IMR-90 (cell line): Measurements from ENCODE around the gene IL18R1. TPM values are rescaled to one million over a fixed set of nuclear protein-coding genes. Genes with fewer than 3 reads are reported as not detected.

Source experiments
- ATAC-seq: fragments of 200-7000 bp; cut with Tn5 transposase; 2 replicates; pipeline ENCODE4 v1.9.1; 2020; ENCODE audit warnings: low read depth, mild to moderate bottlenecking, moderate library complexity
- BruUV-seq: library from RNA; stranded (reverse); fragments of 400-500 nt; replicated peaks from 2 replicates; lab custom pipeline; 2021; lab: Mats Ljungman, UMichigan
- CTCF ChIA-PET: fragments of 300-600 bp; formaldehyde crosslinking; extraction: SDS; loops from one replicate; lab custom pipeline; 2021; ENCODE audit warnings: antibody characterized with exemption; lab: Yijun Ruan, JAX
- POLR2A ChIA-PET: fragments of 300-600 bp; sonication (Branson Sonifier 250); formaldehyde crosslinking; loops from one replicate; lab custom pipeline; 2022; ENCODE audit warnings: antibody characterized with exemption; ENCODE audit not compliant: unreplicated experiment; lab: Charles Lee
- DNase-seq: peaks from one replicate; pipeline ENCODE4 v3.0.0; 2013
- H2AFZ ChIP-seq: replicated peaks from 2 replicates; pipeline ENCODE3; 2013; ENCODE audit warnings: low read length, mild to moderate bottlenecking; ENCODE audit not compliant: poor library complexity
- H2AK5ac ChIP-seq: 2 replicates; pipeline ENCODE4 v1.6.1; 2013; ENCODE audit warnings: low read depth, low read length, inconsistent platforms
- H2AK9ac ChIP-seq: replicated peaks from 2 replicates; pipeline ENCODE3; 2013; ENCODE audit warnings: mild to moderate bottlenecking, low read depth, low read length, moderate library complexity; ENCODE audit not compliant: poor library complexity
- H2BK120ac ChIP-seq: 2 replicates; pipeline ENCODE4 v1.6.1; 2013; ENCODE audit warnings: low read depth, low read length, inconsistent platforms
- H2BK15ac ChIP-seq: 3 replicates; pipeline ENCODE4 v1.6.1; 2013; ENCODE audit warnings: low read depth, low read length, inconsistent platforms
- H2BK20ac ChIP-seq: 2 replicates; pipeline ENCODE4 v1.6.1; 2013; ENCODE audit warnings: low read depth, mild to moderate bottlenecking, inconsistent platforms, low read length, moderate library complexity
- H2BK5ac ChIP-seq: 2 replicates; pipeline ENCODE4 v1.6.1; 2013; ENCODE audit warnings: mild to moderate bottlenecking, low read depth, low read length, inconsistent platforms; ENCODE audit not compliant: poor library complexity, severe bottlenecking
- H3K14ac ChIP-seq: replicated peaks from 2 replicates; pipeline ENCODE4 v1.6.1; 2013; ENCODE audit warnings: low read depth, low read length, inconsistent platforms
- H3K18ac ChIP-seq: 2 replicates; pipeline ENCODE4 v1.6.1; 2013; ENCODE audit warnings: low read depth, low read length, control low read depth
- H3K23ac ChIP-seq: 2 replicates; pipeline ENCODE4 v1.6.1; 2013; ENCODE audit warnings: low read depth, low read length, inconsistent platforms
- H3K27ac ChIP-seq: 2 replicates; pipeline ENCODE4 v1.5.1; 2013; ENCODE audit warnings: mild to moderate bottlenecking, control low read depth, low read length; ENCODE audit not compliant: insufficient read depth
- H3K27me3 ChIP-seq: 2 replicates; pipeline ENCODE4 v1.6.1; 2013; ENCODE audit warnings: low read length; ENCODE audit not compliant: control insufficient read depth, insufficient read depth
- H3K36me3 ChIP-seq: 2 replicates; pipeline ENCODE4 v1.6.1; 2013; ENCODE audit warnings: low read length, mixed read lengths; ENCODE audit not compliant: control insufficient read depth, insufficient read depth
- H3K4ac ChIP-seq: 2 replicates; pipeline ENCODE4 v1.6.1; 2013; ENCODE audit warnings: low read depth, low read length, inconsistent platforms
- H3K4me1 ChIP-seq: 2 replicates; pipeline ENCODE4 v1.6.1; 2013; ENCODE audit warnings: low read length, mixed read lengths; ENCODE audit not compliant: control insufficient read depth, insufficient read depth
- H3K4me2 ChIP-seq: 2 replicates; pipeline ENCODE4 v1.6.1; 2013; ENCODE audit warnings: low read depth, mild to moderate bottlenecking, control low read depth, low read length, moderate library complexity
- H3K4me3 ChIP-seq: 2 replicates; pipeline ENCODE4 v1.5.1; 2013; ENCODE audit warnings: low read depth, mild to moderate bottlenecking, control low read depth, low read length, moderate library complexity; ENCODE audit not compliant: insufficient read depth
- H3K56ac ChIP-seq: 2 replicates; pipeline ENCODE4 v1.6.1; 2013; ENCODE audit warnings: low read length, inconsistent platforms; ENCODE audit not compliant: insufficient read depth; ENCODE audit errors: extremely low read depth
- H3K79me1 ChIP-seq, 2 experiments: 2 replicates each; pipeline ENCODE4 v1.6.1; 2013; ENCODE audit warnings: low read length in 2 of 2, inconsistent platforms in 1 of 2, low read depth in 1 of 2
- H3K9ac ChIP-seq: 2 replicates; pipeline ENCODE4 v1.6.1; 2013; ENCODE audit warnings: low read depth, low read length, control low read depth
- H3K9me1 ChIP-seq: 2 replicates; pipeline ENCODE4 v1.6.1; 2013; ENCODE audit warnings: low read length, inconsistent platforms; ENCODE audit not compliant: insufficient read depth
- H3K9me3 ChIP-seq: 2 replicates; pipeline ENCODE4 v1.6.1; 2013; ENCODE audit warnings: low read length; ENCODE audit not compliant: control insufficient read depth, insufficient read depth
- H4K20me1 ChIP-seq: 2 replicates; pipeline ENCODE4 v1.6.1; 2013; ENCODE audit warnings: low read length, inconsistent platforms; ENCODE audit not compliant: insufficient read depth
- H4K5ac ChIP-seq: 2 replicates; pipeline ENCODE4 v1.6.1; 2013; ENCODE audit warnings: mild to moderate bottlenecking, low read depth, low read length, control low read depth
- H4K8ac ChIP-seq, 2 experiments: 2 replicates each; pipeline ENCODE4 v1.6.1; 2013; ENCODE audit warnings: low read depth in 2 of 2, low read length in 2 of 2, control low read depth in 1 of 2, inconsistent platforms in 1 of 2
- H4K91ac ChIP-seq: 2 replicates; pipeline ENCODE4 v1.6.1; 2013; ENCODE audit warnings: low read depth, low read length, inconsistent platforms; ENCODE audit not compliant: insufficient read depth
- BHLHE40 ChIP-seq: fragments of 150-350 bp; IDR thresholded peaks from 2 replicates; pipeline ENCODE4 v1.6.1; 2016; ENCODE audit warnings: mild to moderate bottlenecking, low read depth, low read length
- CEBPB ChIP-seq: IDR thresholded peaks from 2 replicates; pipeline ENCODE4 v1.6.1; 2012; ENCODE audit warnings: low read depth, low read length, improper control_type of control experiment
- CHD1 ChIP-seq: IDR thresholded peaks from 2 replicates; pipeline ENCODE4 v1.6.1; 2012; ENCODE audit warnings: low read depth, low read length, improper control_type of control experiment
- CTCF ChIP-seq: conservative IDR thresholded peaks from 2 replicates; pipeline ENCODE4 v1.5.1; 2012; ENCODE audit warnings: mild to moderate bottlenecking, low read depth, low read length, improper control_type of control experiment
- ELK1 ChIP-seq: fragments of 150-350 bp; IDR thresholded peaks from 2 replicates; pipeline ENCODE4 v1.6.1; 2016; ENCODE audit warnings: low read depth, mild to moderate bottlenecking, low read length, moderate library complexity, borderline replicate concordance
- FOS ChIP-seq: fragments of 150-350 bp; IDR thresholded peaks from 2 replicates; pipeline ENCODE4 v1.6.1; 2016; ENCODE audit warnings: low read depth, low read length
- MAFK ChIP-seq: IDR thresholded peaks from 2 replicates; pipeline ENCODE4 v1.6.1; 2012; ENCODE audit warnings: low read depth, low read length, improper control_type of control experiment
- MAZ ChIP-seq: IDR thresholded peaks from 2 replicates; pipeline ENCODE4 v1.6.1; 2012; ENCODE audit warnings: low read depth, mild to moderate bottlenecking, low read length, improper control_type of control experiment, moderate library complexity, borderline replicate concordance
- MXI1 ChIP-seq: IDR thresholded peaks from 2 replicates; pipeline ENCODE4 v1.6.1; 2012; ENCODE audit warnings: low read depth, mild to moderate bottlenecking, low read length, moderate library complexity, borderline replicate concordance
- NFE2L2 ChIP-seq: fragments of 150-350 bp; IDR thresholded peaks from 2 replicates; pipeline ENCODE4 v1.6.1; 2016; ENCODE audit warnings: low read depth, mild to moderate bottlenecking, low read length
- POLR2A ChIP-seq: IDR thresholded peaks from 2 replicates; pipeline ENCODE4 v1.6.1; 2012; ENCODE audit warnings: mild to moderate bottlenecking, low read depth, low read length
- RAD21 ChIP-seq: IDR thresholded peaks from 2 replicates; pipeline ENCODE4 v1.6.1; 2012; ENCODE audit warnings: low read length, improper control_type of control experiment
- RCOR1 ChIP-seq: IDR thresholded peaks from 2 replicates; pipeline ENCODE4 v1.6.1; 2012; ENCODE audit warnings: mild to moderate bottlenecking, low read length, improper control_type of control experiment; ENCODE audit not compliant: insufficient replicate concordance
- RFX5 ChIP-seq: IDR thresholded peaks from 2 replicates; pipeline ENCODE4 v1.8.0; 2012; ENCODE audit warnings: low read depth, mild to moderate bottlenecking, low read length, moderate library complexity
- SMC3 ChIP-seq: fragments of 150-350 bp; IDR thresholded peaks from 2 replicates; pipeline ENCODE4 v1.6.1; 2016; ENCODE audit warnings: low read depth, mild to moderate bottlenecking, antibody characterized with exemption, low read length, moderate library complexity
- WGBS, 2 experiments: methylation state at CpG; one replicate each; pipeline versions ENCODE4 v1.1.5 to v1.1.7; 2013; ENCODE audit warnings: missing lambda C conversion rate in 2 of 2; ENCODE audit not compliant: insufficient read length in 1 of 2; ENCODE audit errors: extremely low coverage in 2 of 2; 5-methylcytosine and 5-hydroxymethylcytosine counted together
- dilution Hi-C: fragments of 300-500 bp; cut with HindIII; formaldehyde crosslinking; loops from one replicate; pipeline ENCODE4 v1.14.3; 2018; ENCODE audit warnings: low sequenced_read_pairs; ENCODE audit not compliant: unreplicated experiment
- in situ Hi-C: fragments of 300-500 bp; cut with MboI; formaldehyde crosslinking; loops from 3 replicates; pipeline ENCODE4 v1.14.3; 2019; ENCODE audit warnings: low sequenced_read_pairs, inconsistent platforms, mixed read lengths
- intact Hi-C: fragments of 100-400 bp; cut with micrococcal nuclease; formaldehyde crosslinking; loops from 2 replicates; pipeline ENCODE4 v1.10.0; 2022
- polyA plus RNA-seq, 3 experiments: library from polyadenylated mRNA; depleted of rRNA; stranded (reverse); fragments of >200 nt; gene quantifications; 2 replicates each; pipeline ENCODE4 v1.2.3, GENCODE V29; 2012; ENCODE audit warnings: low replicate concordance in 1 of 3
- total RNA-seq: library from RNA; depleted of rRNA; stranded (reverse); fragments of >200 nt; gene quantifications from 2 replicates; pipeline ENCODE4 v1.2.3, GENCODE V29; 2012
- TF ChIP-seq, protein P1 (sequence below): fragments of 150-350 bp; IDR thresholded peaks from 2 replicates; pipeline ENCODE4 v1.6.1; 2017; ENCODE audit warnings: mild to moderate bottlenecking, antibody characterized with exemption, low read length, low read depth

The IL18R1 gene
- total and polyA plus RNA-seq, 2 of the 4 experiments (the other 2 are of a cell fraction), result 0.18 to 0.24 TPM

DNA sequence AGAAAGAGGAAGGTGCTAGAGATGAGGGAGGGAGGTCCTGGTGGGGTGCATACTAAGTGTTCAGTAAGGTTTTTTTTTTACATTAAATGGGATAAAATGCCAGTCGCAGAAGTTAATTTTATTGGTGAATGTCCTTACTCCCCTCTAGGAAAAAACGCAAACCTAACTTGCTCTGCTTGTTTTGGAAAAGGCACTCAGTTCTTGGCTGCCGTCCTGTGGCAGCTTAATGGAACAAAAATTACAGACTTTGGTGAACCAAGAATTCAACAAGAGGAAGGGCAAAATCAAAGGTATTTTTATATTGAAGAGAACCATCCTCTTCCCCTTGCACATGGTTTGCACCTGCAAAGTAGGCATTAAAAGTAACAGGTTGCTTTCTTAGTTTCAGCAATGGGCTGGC is 12.7 kb upstream of the IL18R1 start:
- Histone ChIP-seq H3K27me3 (peaks cover 20% of the 10 kb centered on the region), H2BK5ac (no peak overlapping the region), H2BK120ac (no peak overlapping the region), H2AK9ac (no peak overlapping the region), H3K4ac (no peak overlapping the region), H3K79me1 (no peaks in the 10 kb centered on the region), H3K27ac (no peak overlapping the region), H3K56ac (no peak overlapping the region), H4K20me1 (no peaks in the 10 kb centered on the region), H2AK5ac (no peak overlapping the region), H3K36me3 (no peaks in the 10 kb centered on the region), H4K91ac (no peak overlapping the region), H3K9me1 (no peaks in the 10 kb centered on the region), H2AFZ (no peak overlapping the region), H3K18ac (no peak overlapping the region), H3K23ac (no peak overlapping the region), H3K9ac (no peak overlapping the region), H3K4me2 (no peak overlapping the region), H2BK20ac (no peak overlapping the region), H4K5ac (no peak overlapping the region), H2BK15ac (no peak overlapping the region), H3K14ac (no peak overlapping the region), H4K8ac (no peak overlapping the region), H3K4me1 (no peaks in the 10 kb centered on the region), H3K9me3 (no peaks in the 10 kb centered on the region), H3K4me3 (no peak overlapping the region)
- TF ChIP-seq, protein P1, sequence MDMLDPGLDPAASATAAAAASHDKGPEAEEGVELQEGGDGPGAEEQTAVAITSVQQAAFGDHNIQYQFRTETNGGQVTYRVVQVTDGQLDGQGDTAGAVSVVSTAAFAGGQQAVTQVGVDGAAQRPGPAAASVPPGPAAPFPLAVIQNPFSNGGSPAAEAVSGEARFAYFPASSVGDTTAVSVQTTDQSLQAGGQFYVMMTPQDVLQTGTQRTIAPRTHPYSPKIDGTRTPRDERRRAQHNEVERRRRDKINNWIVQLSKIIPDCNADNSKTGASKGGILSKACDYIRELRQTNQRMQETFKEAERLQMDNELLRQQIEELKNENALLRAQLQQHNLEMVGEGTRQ, result no peak
- TF ChIP-seq RAD21 (no peak), RFX5 (no peak), MAFK (no peak), RCOR1 (no peak), CTCF (no peak), MXI1 (no peak), CEBPB (no peak), NFE2L2 (no peak), ELK1 (no peak), POLR2A (no peak), MAZ (no peak), FOS (no peak), BHLHE40 (no peak), CHD1 (no peak), SMC3 (no peak)
- intact Hi-C loops (no loop called here), in situ Hi-C loops (no loop called here), dilution Hi-C loops (no loop called here)
- ATAC-seq (no peak), DNase-seq (no peak)
- no TSS peak for BruUV-seq
- ChIA-PET CTCF (interaction anchor here (0.6 to 0.7 kb wide), 2 partner anchors 63 to 120 kb away, joined by 3 to 5 read pairs; no protein-coding TSS in a partner anchor), POLR2A (no interaction called here)
- WGBS, 2 experiments, result no CpG with 5 or more reads among the region's 3 CpGs
